Measurements from ENCODE around the gene POLR1B.
A peak's percentile ranks its signal among the peaks of the same experiment; 100 is the strongest.
"Not testable (repeated sequence)": the region's sequence is repeated elsewhere in the genome, so short reads cannot be mapped to it uniquely, and the experiment has no call there.

POLR1B gene, protein sequence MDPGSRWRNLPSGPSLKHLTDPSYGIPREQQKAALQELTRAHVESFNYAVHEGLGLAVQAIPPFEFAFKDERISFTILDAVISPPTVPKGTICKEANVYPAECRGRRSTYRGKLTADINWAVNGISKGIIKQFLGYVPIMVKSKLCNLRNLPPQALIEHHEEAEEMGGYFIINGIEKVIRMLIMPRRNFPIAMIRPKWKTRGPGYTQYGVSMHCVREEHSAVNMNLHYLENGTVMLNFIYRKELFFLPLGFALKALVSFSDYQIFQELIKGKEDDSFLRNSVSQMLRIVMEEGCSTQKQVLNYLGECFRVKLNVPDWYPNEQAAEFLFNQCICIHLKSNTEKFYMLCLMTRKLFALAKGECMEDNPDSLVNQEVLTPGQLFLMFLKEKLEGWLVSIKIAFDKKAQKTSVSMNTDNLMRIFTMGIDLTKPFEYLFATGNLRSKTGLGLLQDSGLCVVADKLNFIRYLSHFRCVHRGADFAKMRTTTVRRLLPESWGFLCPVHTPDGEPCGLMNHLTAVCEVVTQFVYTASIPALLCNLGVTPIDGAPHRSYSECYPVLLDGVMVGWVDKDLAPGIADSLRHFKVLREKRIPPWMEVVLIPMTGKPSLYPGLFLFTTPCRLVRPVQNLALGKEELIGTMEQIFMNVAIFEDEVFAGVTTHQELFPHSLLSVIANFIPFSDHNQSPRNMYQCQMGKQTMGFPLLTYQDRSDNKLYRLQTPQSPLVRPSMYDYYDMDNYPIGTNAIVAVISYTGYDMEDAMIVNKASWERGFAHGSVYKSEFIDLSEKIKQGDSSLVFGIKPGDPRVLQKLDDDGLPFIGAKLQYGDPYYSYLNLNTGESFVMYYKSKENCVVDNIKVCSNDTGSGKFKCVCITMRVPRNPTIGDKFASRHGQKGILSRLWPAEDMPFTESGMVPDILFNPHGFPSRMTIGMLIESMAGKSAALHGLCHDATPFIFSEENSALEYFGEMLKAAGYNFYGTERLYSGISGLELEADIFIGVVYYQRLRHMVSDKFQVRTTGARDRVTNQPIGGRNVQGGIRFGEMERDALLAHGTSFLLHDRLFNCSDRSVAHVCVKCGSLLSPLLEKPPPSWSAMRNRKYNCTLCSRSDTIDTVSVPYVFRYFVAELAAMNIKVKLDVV

GRCh38 chr2:112542123-112542983 is at the start of gene POLR1B:
Gene POLR1B (plus strand): TSS chr2:112542465. CDS start chr2:112542495, 30 bp downstream.
- peak; percentile 77 to 82 for DNase-seq

- DNase-seq, result no peak
Observed at GRCh38 chr2:112493048-112493447, 49.2 kb upstream of the POLR1B start.

DNA sequence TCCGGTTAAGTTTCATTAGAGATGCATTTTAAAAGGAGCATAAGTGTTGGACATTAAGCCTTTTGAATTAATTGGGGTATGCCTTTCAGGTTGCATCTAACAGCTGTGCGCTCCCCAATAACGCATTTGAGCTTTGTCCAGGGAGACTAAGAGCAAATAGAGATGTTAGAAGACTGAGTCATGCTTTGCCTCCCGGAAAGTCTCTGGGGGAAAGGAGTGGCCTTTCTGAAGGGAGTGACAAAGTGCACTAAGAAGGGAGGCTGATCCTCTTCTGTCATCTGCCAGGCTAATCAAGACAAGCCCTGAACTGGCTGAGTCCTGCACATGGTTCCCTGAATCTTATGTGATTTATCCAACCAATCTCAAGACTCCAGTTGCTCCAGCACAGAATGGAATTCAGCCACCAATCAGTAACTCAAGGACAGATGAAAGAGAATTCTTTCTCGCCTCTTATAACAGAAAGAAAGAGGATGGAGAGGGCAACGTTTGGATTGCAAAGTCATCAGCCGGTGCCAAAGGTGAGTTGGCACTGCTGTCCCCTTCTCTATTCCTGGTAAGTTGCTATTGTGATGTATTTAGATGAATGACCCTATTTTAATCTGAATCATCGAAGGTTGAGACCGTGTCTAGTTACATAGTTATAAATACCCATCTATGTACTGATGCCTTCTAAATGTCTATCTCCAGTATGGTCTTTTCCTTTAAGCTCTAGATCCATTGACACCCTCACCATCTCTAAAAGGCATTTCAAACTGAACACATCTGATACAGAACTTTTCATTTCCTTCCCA is 48.2 kb upstream of the POLR1B start:
- no peak for DNase-seq

- DNase-seq, result no peak
Observed at GRCh38 chr2:112494828-112495227, 47.4 kb upstream of the POLR1B start.

DNA sequence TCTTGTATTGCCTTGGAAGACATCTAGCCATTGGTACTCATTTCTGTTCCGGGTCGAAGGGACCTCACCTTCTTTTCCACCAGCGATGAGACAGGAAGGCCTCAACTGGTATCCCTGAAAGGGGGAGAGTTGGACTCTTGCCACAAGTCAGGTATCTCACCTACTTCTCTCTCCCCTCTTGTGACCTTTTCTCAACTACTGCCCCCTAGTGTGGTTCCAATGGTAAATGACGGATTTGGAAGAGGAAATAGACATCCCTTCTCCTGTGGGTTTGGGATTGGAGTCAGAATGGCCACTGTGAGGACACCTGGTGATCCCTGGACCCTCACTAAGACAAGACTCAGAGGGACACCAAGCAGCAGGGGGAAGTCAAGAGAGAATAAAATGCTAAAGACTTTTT is 46.4 kb upstream of the POLR1B start:
- not testable (repeated sequence) for DNase-seq

DNA sequence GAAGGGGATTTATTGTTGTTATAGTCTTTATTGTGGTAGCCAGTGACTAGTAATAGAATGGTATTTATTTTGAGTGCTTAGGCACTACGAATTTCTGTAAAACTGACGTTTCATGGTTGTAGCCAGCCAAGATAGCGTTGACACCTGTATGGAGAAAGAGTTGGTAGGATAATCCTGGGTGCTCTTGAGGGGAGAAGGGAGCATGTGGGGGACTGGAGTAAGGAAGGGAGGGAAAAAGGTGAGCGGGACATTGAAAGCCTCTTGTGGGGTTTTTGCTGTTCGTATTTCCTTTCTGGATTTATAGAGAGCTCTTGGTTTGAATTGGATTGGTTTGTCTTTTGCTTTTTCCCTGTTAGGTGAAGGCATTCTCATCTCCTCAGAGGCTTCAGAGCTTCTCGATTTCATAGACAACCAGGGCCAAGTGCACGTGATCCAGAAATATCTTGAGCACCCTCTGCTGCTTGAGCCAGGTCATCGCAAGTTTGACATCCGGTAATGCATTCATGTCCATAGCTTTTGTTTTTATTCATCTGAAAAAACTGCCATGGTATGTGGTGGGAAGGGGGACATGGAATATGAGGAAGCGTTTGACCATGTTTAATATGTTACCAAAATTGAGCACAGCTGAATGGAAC is 41.3 kb upstream of the POLR1B start:
- peak; percentile 26 to 44 for DNase-seq

- not testable (repeated sequence) for DNase-seq
Observed at GRCh38 chr2:112509239-112509998, 32.8 kb upstream of the POLR1B start.

DNA sequence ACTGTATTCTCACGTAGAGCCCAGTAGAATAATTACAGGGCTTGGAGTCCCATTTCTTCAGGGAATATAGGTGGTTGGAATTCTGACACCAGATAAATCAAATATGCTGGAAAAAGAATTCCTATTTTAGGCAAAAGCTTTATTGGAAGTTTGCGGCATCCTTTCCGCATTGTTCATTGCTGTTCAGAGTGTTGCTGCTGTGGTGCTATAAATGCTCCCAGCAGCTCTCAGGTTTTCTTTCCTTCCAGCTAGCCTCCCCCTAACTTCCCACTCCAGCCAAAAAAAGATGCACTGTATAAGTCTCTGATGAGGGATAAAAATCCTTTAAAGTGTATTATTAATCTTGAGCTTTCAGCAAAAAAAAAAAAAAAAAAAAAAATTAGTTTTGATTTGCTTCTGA is 25.5 kb upstream of the POLR1B start:
- DNase-seq, result no peak

- DNase-seq, result no peak
Observed at GRCh38 chr2:112518807-112519206, 23.5 kb upstream of the POLR1B start.

- no peak for DNase-seq
Observed at GRCh38 chr2:112519506-112519905, 22.8 kb upstream of the POLR1B start.

DNA sequence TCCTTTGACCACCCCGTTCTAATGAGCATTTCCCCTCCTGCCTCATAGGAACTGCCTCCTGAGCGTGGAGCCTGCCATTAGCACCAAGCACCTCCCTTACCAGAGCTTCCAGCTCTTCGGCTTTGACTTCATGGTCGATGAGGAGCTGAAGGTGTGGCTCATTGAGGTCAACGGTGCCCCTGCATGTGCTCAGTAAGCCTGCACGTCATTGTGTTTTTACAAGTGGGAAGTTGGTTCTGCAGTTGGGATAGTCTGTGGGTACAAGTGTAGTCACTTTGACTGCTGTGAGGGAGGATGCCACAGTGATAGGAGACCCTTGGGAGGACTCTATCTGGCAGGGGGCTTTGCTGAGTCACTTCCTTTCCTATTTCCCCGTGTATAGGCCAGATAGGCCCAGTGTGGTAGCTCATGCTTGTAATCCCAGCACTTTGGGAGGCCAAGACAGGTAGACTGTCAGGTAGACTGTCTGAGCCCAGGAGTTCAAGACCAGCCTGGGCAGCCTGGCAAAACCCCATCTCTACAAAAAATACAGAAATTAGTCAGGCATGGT is 22.0 kb upstream of the POLR1B start:
- DNase-seq, result no peak

- no peak for DNase-seq
Observed at GRCh38 chr2:112523291-112523777, 18.9 kb upstream of the POLR1B start.

DNA sequence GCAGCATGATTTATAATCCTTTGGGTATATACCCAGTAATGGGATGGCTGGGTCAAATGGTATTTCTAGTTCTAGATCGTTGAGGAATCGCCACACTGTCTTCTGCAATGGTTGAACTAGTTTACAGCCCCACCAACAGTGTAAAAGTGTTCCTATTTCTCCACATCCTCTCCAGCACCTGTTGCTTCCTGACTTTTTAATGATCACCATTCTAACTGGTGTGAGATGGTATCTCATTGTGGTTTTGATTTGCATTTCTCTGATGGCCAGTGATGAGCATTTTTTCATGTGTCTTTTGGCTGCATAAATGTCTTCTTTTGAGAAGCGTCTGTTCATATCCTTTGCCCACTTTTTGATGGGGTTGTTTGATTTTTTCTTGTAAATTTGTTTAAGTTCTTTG is 18.0 kb upstream of the POLR1B start:
- DNase-seq, result not testable (repeated sequence)

DNA sequence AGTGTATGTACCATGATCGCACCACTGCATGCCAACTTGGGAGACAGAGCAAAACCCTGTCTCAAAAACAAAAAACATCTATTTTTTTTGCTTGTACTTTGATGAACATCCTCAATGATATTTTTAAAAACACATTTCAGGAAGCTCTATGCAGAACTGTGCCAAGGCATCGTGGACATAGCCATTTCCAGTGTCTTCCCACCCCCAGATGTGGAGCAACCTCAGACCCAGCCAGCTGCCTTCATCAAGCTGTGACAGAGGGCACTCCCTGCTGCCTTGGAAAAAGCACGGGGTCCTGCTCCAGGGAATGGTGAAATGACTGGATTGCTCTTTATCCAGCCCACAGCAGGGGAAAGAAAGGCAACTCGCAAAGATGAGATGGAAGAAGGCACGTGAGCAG is 13.7 kb upstream of the POLR1B start:
- no peak for DNase-seq

- DNase-seq, result no peak
Observed at GRCh38 chr2:112529757-112530156, 12.5 kb upstream of the POLR1B start.

DNA sequence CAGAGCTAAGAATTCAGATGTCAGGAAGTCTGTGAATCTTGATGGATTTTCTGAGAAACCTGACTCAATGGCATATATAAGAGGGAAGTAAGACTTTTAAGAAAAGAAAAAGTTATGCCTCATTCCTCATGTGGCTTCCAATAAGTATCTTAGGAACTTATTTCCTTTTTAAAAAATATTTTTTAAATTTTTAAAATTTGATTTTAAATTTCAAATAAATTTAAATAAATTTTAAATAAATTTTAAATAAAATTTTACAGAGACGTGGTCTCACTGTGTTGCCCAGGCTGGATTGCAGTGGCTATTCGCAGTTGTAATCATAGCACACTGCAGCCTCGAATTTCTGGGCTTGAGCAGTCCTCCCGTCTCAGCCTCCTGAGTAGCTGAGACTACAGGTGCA is 11.5 kb upstream of the POLR1B start:
- no peak for DNase-seq

GRCh38 chr2:112534826-112535225 is 7.4 kb upstream of the POLR1B start:
- DNase-seq, result no peak

GRCh38 chr2:112536665-112537064 is 5.6 kb upstream of the POLR1B start:
- DNase-seq, result not testable (repeated sequence)

DNA sequence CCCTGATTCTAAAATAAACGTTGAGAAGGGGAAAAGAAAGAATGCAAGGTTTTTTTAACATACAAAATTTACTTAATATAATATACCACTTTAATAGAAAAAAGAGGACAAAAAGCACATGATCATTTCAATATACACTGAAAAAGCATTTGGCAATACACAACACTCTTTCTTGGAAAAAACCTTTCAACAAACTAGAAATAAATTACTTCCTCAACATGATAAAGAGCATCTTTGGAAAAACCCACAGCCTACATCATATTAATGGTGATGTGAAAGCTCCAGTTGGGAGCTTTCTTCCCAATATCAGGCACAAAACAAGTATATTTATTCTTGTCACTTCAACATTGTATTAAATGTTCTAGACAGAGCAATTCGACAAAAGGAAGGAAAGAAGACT is 3.0 kb upstream of the POLR1B start:
- no peak for DNase-seq

DNA sequence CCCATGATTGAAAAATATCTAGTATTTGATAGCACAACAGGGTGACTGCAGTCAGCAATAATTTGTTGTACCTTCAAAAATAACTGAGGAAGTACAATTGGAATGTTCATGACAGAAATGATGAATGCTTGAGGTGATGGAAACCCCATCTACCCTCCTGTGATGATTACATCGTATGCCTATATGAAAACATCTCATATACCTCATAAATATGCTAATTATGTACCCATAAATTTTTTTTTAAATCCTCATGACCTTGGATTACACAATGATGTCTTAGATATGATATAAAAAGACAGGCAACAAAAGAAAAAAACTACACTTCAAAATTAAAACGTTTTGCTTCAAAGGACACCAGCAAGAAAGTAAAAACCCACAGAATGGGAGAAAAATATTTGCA is 1.4 kb upstream of the POLR1B start:
- DNase-seq, result no peak

All from activated CD4-positive, alpha-beta T cell treated with anti-CD3 and anti-CD28 coated beads, Interleukin-2, amount 50 U/mL, for 48 hours (primary cell).